ENCODE results near the gene ACSS1.

DNA sequence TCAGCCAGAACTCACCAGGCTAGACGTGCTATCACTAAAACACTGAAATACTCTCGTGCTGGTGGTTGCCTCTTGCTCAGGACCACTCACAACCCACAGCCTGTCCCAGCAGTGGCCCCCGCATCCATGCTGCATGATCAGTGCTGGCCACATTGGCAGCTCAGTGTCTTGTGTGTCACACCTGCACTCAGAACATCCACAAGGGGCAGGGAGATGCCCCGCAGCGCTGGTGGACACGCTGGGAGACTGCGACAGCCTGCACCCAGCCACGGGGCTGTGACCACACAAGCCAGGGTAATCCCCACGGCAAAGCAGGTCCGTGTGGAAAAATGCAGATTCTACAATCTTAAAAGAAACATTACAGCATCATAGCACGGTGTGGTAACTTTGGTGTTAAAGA, 41.5 kb downstream of the ACSS1 start:
- TF ChIP-seq, protein P1, sequence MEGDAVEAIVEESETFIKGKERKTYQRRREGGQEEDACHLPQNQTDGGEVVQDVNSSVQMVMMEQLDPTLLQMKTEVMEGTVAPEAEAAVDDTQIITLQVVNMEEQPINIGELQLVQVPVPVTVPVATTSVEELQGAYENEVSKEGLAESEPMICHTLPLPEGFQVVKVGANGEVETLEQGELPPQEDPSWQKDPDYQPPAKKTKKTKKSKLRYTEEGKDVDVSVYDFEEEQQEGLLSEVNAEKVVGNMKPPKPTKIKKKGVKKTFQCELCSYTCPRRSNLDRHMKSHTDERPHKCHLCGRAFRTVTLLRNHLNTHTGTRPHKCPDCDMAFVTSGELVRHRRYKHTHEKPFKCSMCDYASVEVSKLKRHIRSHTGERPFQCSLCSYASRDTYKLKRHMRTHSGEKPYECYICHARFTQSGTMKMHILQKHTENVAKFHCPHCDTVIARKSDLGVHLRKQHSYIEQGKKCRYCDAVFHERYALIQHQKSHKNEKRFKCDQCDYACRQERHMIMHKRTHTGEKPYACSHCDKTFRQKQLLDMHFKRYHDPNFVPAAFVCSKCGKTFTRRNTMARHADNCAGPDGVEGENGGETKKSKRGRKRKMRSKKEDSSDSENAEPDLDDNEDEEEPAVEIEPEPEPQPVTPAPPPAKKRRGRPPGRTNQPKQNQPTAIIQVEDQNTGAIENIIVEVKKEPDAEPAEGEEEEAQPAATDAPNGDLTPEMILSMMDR (conservative IDR thresholded peaks at IDR 0.05), result no peak
- TF ChIP-seq ZFX (IDR thresholded peaks at IDR 0.05), result no peak
